Breast epithelium (tissue), 4 donors: Measurements from ENCODE around the gene SUV39H1. TPM values are rescaled to one million over a fixed set of nuclear protein-coding genes. Genes with fewer than 3 reads are reported as not detected.

Experiments
- DNase-seq, 2 donors: peaks; one replicate each; pipeline ENCODE4 v3.0.0-alpha.2; 2019; ENCODE audit warnings: low spot score in 2 of 2
- H3K27ac ChIP-seq, 2 donors: fragments of 200-600 bp; sonication (generic) in 1 of 2; one replicate each; pipeline ENCODE4 v1.5.1; 2016 to 2019; ENCODE audit warnings: mild to moderate bottlenecking in 1 of 2
- H3K27me3 ChIP-seq, 2 donors: fragments of 200-600 bp; sonication (generic) in 1 of 2; one replicate each; pipeline versions ENCODE4 v1.5.1 to v1.6.0; 2017 to 2019; ENCODE audit warnings: control low read depth in 1 of 2, mild to moderate bottlenecking in 1 of 2
- H3K36me3 ChIP-seq: fragments of 200-600 bp; one replicate; pipeline ENCODE4 v1.5.1; 2019
- H3K4me1 ChIP-seq, 2 donors: fragments of 200-600 bp; sonication (generic); one replicate each; pipeline ENCODE4 v1.5.1; 2016 to 2019; ENCODE audit warnings: control low read depth in 1 of 2
- H3K4me3 ChIP-seq, 3 donors: fragments of 200-600 bp; sonication (generic); 1 replicate in 2 of 3; 2 replicates in 1 of 3; pipeline ENCODE4 v1.5.1; 2016 to 2019; ENCODE audit warnings: mild to moderate bottlenecking in 3 of 3, moderate library complexity in 2 of 3
- H3K9me3 ChIP-seq, 2 donors: fragments of 200-600 bp; sonication (generic) in 1 of 2; one replicate each; pipeline ENCODE4 v1.5.1; 2016 to 2019; ENCODE audit warnings: control low read depth in 1 of 2
- CTCF ChIP-seq, 3 donors: fragments of 450-650 bp; IDR thresholded peaks; one replicate each; pipeline ENCODE4 v1.5.1; 2016 to 2017; ENCODE audit warnings: antibody characterized with exemption in 3 of 3, mild to moderate bottlenecking in 3 of 3, moderate library complexity in 3 of 3
- POLR2A ChIP-seq: fragments of 450-650 bp; IDR thresholded peaks from one replicate; pipeline ENCODE4 v1.6.1; 2016; ENCODE audit warnings: antibody characterized with exemption, mild to moderate bottlenecking, moderate library complexity
- POLR2AphosphoS5 ChIP-seq, 3 donors: sonication (generic); formaldehyde crosslinking; IDR thresholded peaks; one replicate each; pipeline ENCODE4 v1.6.1; 2017; ENCODE audit warnings: antibody characterized with exemption in 3 of 3
- intact Hi-C: fragments of 100-400 bp; cut with DNase I; formaldehyde crosslinking; loops from one replicate; pipeline ENCODE4 v1.15.1; 2023; ENCODE audit warnings: low total_unique reads
- total RNA-seq, 3 donors: library from RNA; depleted of rRNA; stranded (reverse); fragments of >200 nt; gene quantifications; one replicate each; pipeline ENCODE4 v1.1.0, GENCODE V29; 2016

SUV39H1 gene
- total RNA-seq, 3 donors from 2014 or later, result 3.6 to 7.0 (median 5.3) TPM

GRCh38 chrX:48700246-48700645, 3.7 kb downstream of the SUV39H1 start:
- no peak for TF ChIP-seq CTCF (IDR thresholded peaks at IDR 0.05)
- TF ChIP-seq POLR2A, result no peak
- TF ChIP-seq POLR2AphosphoS5 (IDR thresholded peaks at IDR 0.05), result no peak
- H3K36me3 ChIP-seq, result no peaks in the 10 kb centered on the region
- intact Hi-C loops, result no loop called here
- no peak overlapping the region for H3K27ac ChIP-seq
- H3K27me3 ChIP-seq, result peaks cover 0 to 26% of the 10 kb centered on the region in 2 donors
- H3K9me3 ChIP-seq, result no peaks in the 10 kb centered on the region
- no peak for DNase-seq
- H3K4me1 ChIP-seq, result no peaks in the 10 kb centered on the region
- no peak overlapping the region for H3K4me3 ChIP-seq

- H3K4me3 ChIP-seq, result no peak overlapping the region
- DNase-seq, result no peak
- no peaks in the 10 kb centered on the region for H3K36me3 ChIP-seq
- no peaks in the 10 kb centered on the region for H3K9me3 ChIP-seq
- no peak overlapping the region for H3K27ac ChIP-seq
- TF ChIP-seq CTCF (IDR thresholded peaks at IDR 0.05) (no peak), POLR2AphosphoS5 (IDR thresholded peaks at IDR 0.05) (no peak), POLR2A (no peak)
- peaks cover 0 to 33% of the 10 kb centered on the region in 2 donors for H3K27me3 ChIP-seq
- no peaks in the 10 kb centered on the region for H3K4me1 ChIP-seq
- intact Hi-C loops, result no loop called here
These were observed 4.6 kb downstream of the SUV39H1 start for GRCh38 chrX:48700951-48701653.

GRCh38 chrX:48702032-48702431, 5.5 kb downstream of the SUV39H1 start:
- H3K4me1 ChIP-seq, result no peaks in the 10 kb centered on the region
- no peaks in the 10 kb centered on the region for H3K9me3 ChIP-seq
- H3K27me3 ChIP-seq, result peaks cover 0 to 40% of the 10 kb centered on the region in 2 donors
- no peak for DNase-seq
- no peak for TF ChIP-seq CTCF (IDR thresholded peaks at IDR 0.05)
- no peak for TF ChIP-seq POLR2AphosphoS5 (IDR thresholded peaks at IDR 0.05)
- TF ChIP-seq POLR2A, result no peak
- H3K36me3 ChIP-seq, result no peaks in the 10 kb centered on the region
- intact Hi-C loops, result no loop called here
- no peak overlapping the region for H3K4me3 ChIP-seq
- H3K27ac ChIP-seq, result no peak overlapping the region

GRCh38 chrX:48702716-48703115, 6.2 kb downstream of the SUV39H1 start:
- H3K36me3 ChIP-seq, result no peaks in the 10 kb centered on the region
- H3K4me3 ChIP-seq, result no peak overlapping the region
- intact Hi-C loops, result no loop called here
- TF ChIP-seq CTCF (IDR thresholded peaks at IDR 0.05) (no peak), POLR2A (no peak), POLR2AphosphoS5 (IDR thresholded peaks at IDR 0.05) (no peak)
- H3K27me3 ChIP-seq, result peaks cover 0 to 46% of the 10 kb centered on the region in 2 donors
- no peak overlapping the region for H3K27ac ChIP-seq
- H3K9me3 ChIP-seq, result no peaks in the 10 kb centered on the region
- no peaks in the 10 kb centered on the region for H3K4me1 ChIP-seq
- no peak for DNase-seq

- peaks cover 0 to 51% of the 10 kb centered on the region in 2 donors for H3K27me3 ChIP-seq
- intact Hi-C loops, result no loop called here
- no peaks in the 10 kb centered on the region for H3K9me3 ChIP-seq
- no peaks in the 10 kb centered on the region for H3K36me3 ChIP-seq
- TF ChIP-seq CTCF (IDR thresholded peaks at IDR 0.05) (no peak), POLR2AphosphoS5 (IDR thresholded peaks at IDR 0.05) (no peak), POLR2A (no peak)
- no peak for DNase-seq
- no peak overlapping the region for H3K27ac ChIP-seq
- no peaks in the 10 kb centered on the region for H3K4me1 ChIP-seq
- H3K4me3 ChIP-seq, result no peak overlapping the region
These were observed 6.7 kb downstream of the SUV39H1 start for GRCh38 chrX:48703228-48703627.
